Brain microvascular endothelial cell (primary cell): Measurements from ENCODE around the gene DKK2.
"Not testable (repeated sequence)": the region's sequence is repeated elsewhere in the genome, so short reads cannot be mapped to it uniquely, and the experiment has no call there.

ENCODE experiments used
- DNase-seq: peaks from one replicate; pipeline ENCODE4 v3.0.0-alpha.2; 2020
- H3K27ac ChIP-seq: fragments of 250-450 bp; sonication (Bioruptor Pico); 2 replicates; pipeline ENCODE4 v1.5.1; 2020; ENCODE audit warnings: mild to moderate bottlenecking, moderate library complexity
- H3K27me3 ChIP-seq: fragments of 250-450 bp; sonication (Bioruptor Pico); replicated peaks from 2 replicates; pipeline ENCODE4 v1.5.1; 2020; ENCODE audit warnings: mild to moderate bottlenecking
- H3K36me3 ChIP-seq: fragments of 250-450 bp; sonication (Bioruptor Pico); replicated peaks from 2 replicates; pipeline ENCODE4 v1.5.1; 2020; ENCODE audit warnings: mild to moderate bottlenecking
- H3K4me3 ChIP-seq: 2 replicates; pipeline ENCODE4 v1.5.1; 2011; ENCODE audit warnings: low read depth, mild to moderate bottlenecking, control low read depth, low read length, moderate library complexity
- CTCF ChIP-seq: IDR thresholded peaks from 2 replicates; pipeline ENCODE4 v1.5.1; 2011; ENCODE audit warnings: low read depth, mild to moderate bottlenecking, moderate library complexity, low read length, control low read depth, inconsistent platforms; ENCODE audit errors: missing control alignments
- in situ Hi-C: cut with HindIII; loops from 2 replicates; pipeline ENCODE4 v1.10.0; 2017; ENCODE audit warnings: low sequenced_read_pairs, low pct_ligation_motif_present

Gene DKK2

GRCh38 chr4:106929248-106929647 lies 106.9 kb downstream of the DKK2 start:
- in situ Hi-C loops, result no loop called here
- no peaks in the 10 kb centered on the region for H3K27me3 ChIP-seq
- DNase-seq, result no peak

GRCh38 chr4:106914223-106914622 lies 121.9 kb downstream of the DKK2 start:
- no peak for TF ChIP-seq CTCF
- Histone ChIP-seq H3K4me3 (no peak overlapping the region), H3K27me3 (no peaks in the 10 kb centered on the region), H3K27ac (no peak overlapping the region), H3K36me3 (no peaks in the 10 kb centered on the region)
- no peak for DNase-seq
- in situ Hi-C loops, result no loop called here

More at GRCh38 chr4:106929248-106929647, 106.9 kb downstream of the DKK2 start:
- Histone ChIP-seq H3K27ac (no peak overlapping the region), H3K36me3 (no peaks in the 10 kb centered on the region), H3K4me3 (no peak overlapping the region)
- TF ChIP-seq CTCF, result no peak

- no peak for TF ChIP-seq CTCF
- DNase-seq, result no peak
Measured at GRCh38 chr4:106909486-106910188, 126.5 kb downstream of the DKK2 start.

GRCh38 chr4:106908049-106908448 lies 128.1 kb downstream of the DKK2 start:
- in situ Hi-C loops, H3K36me3 ChIP-seq: not testable (repeated sequence)

More at GRCh38 chr4:106909486-106910188, 126.5 kb downstream of the DKK2 start:
- Histone ChIP-seq H3K27me3 (no peaks in the 10 kb centered on the region), H3K4me3 (no peak overlapping the region), H3K36me3 (no peaks in the 10 kb centered on the region), H3K27ac (no peak overlapping the region)
- in situ Hi-C loops, result no loop called here

GRCh38 chr4:106907216-106907615 lies 128.9 kb downstream of the DKK2 start:
- Histone ChIP-seq H3K27me3 (no peaks in the 10 kb centered on the region), H3K36me3 (no peaks in the 10 kb centered on the region), H3K27ac (no peak overlapping the region), H3K4me3 (no peak overlapping the region)
- DNase-seq, result no peak
- TF ChIP-seq CTCF, result no peak
- in situ Hi-C loops, result no loop called here

More at GRCh38 chr4:106908049-106908448, 128.1 kb downstream of the DKK2 start:
- H3K27me3 ChIP-seq, DNase-seq, H3K4me3 ChIP-seq, H3K27ac ChIP-seq: not testable (repeated sequence)

GRCh38 chr4:106906728-106907127 lies 129.4 kb downstream of the DKK2 start:
- no peaks in the 10 kb centered on the region for H3K27me3 ChIP-seq
- TF ChIP-seq CTCF, result no peak
- no peaks in the 10 kb centered on the region for H3K36me3 ChIP-seq
- H3K27ac ChIP-seq, result no peak overlapping the region
- no peak overlapping the region for H3K4me3 ChIP-seq
- in situ Hi-C loops, result no loop called here
- no peak for DNase-seq
